ENCODE measurements around the gene DCUN1D1. TPM values are rescaled to one million over a fixed set of nuclear protein-coding genes. Genes with fewer than 3 reads are reported as not detected.

The DCUN1D1 gene
- total and polyA plus RNA-seq, 2 experiments from 2014 or later, result 29.5 to 53.5 TPM

- TF ChIP-seq ZNF462 (CRISPR knock-in tag; IDR thresholded peaks at IDR 0.05) (no peak), NANOG (IDR thresholded peaks at IDR 0.05; ENCODE audit: borderline replicate concordance) (no peak), JUNB (IDR thresholded peaks at IDR 0.05; ENCODE audit: unreplicated experiment) (no peak)
Measured at GRCh38 chr3:182937293-182938051, 42.9 kb downstream of the DCUN1D1 start (continued).

- no peak overlapping the region for H2AFZ ChIP-seq
- H3K27me3 ChIP-seq (ENCODE audit: insufficient read depth), result no peaks in the 10 kb centered on the region
- no peak overlapping the region for H3K4me3 Mint-ChIP-seq
- peaks cover 11% of the 10 kb centered on the region for H3K4me1 ChIP-seq (ENCODE audit: insufficient read depth)
- peaks cover 12% of the 10 kb centered on the region; the same call in 2 of the 3 replicates for H3K36me3 Mint-ChIP-seq (ENCODE audit: low read depth)
- DNase-seq (ENCODE audit: low spot score) (no peak), ATAC-seq (no peak)
- 0 out of 2 replicates have a peak, but pooled peaks cover 2% of the 10 kb centered on the region for H3K36me3 ChIP-seq (ENCODE audit: insufficient read depth)
- no peaks in the 10 kb centered on the region; the same call in 2 of the 3 replicates for H3K9me3 Mint-ChIP-seq
- peaks cover 25% of the 10 kb centered on the region for H3K4me1 Mint-ChIP-seq
- no peak overlapping the region for H3K27ac ChIP-seq (ENCODE audit: low read depth)
- no peaks in the 10 kb centered on the region for H3F3A ChIP-seq (replicated peaks; ENCODE audit: low read depth)
- H4K20me1 ChIP-seq (replicated peaks; ENCODE audit: insufficient read depth), result no peaks in the 10 kb centered on the region
- no peaks in the 10 kb centered on the region for H3K79me2 ChIP-seq (replicated peaks; ENCODE audit: insufficient read depth)
- peak overlapping the region; percentile 32; the same call in 1 of the 2 replicates for H3K27ac Mint-ChIP-seq
- H3K4me2 ChIP-seq, result no peak overlapping the region
- no peaks in the 10 kb centered on the region for H3K9me2 ChIP-seq (ENCODE audit: insufficient read depth)
- peaks cover 4% of the 10 kb centered on the region for H3K27me3 Mint-ChIP-seq (ENCODE audit: insufficient read depth, low read depth, poor library complexity)
- H3K4me3 ChIP-seq, result no peak overlapping the region
- no peak for TF ChIP-seq EZH2phosphoT487 (IDR thresholded peaks at IDR 0.05; ENCODE audit: unreplicated experiment)
- no peak for TF ChIP-seq ETS1 (IDR thresholded peaks at IDR 0.05)
- TF ChIP-seq JUNB (IDR thresholded peaks at IDR 0.05; ENCODE audit: unreplicated experiment), result no peak
- no peak for TF ChIP-seq CREB1 (CRISPR knock-in tag; IDR thresholded peaks at IDR 0.05; ENCODE audit: low read depth)
- no peak for TF ChIP-seq ZNF114 (CRISPR knock-in tag; IDR thresholded peaks at IDR 0.05)
- TF ChIP-seq POLR2AphosphoS5 (IDR thresholded peaks at IDR 0.05; ENCODE audit: low read depth), result no peak
- TF ChIP-seq EZH2 (IDR thresholded peaks at IDR 0.05; ENCODE audit: low read depth, unreplicated experiment), result no peak
- no peak for TF ChIP-seq CTCF (conservative IDR thresholded peaks at IDR 0.05; ENCODE audit: low read depth in 2 of 2)
- no peak for TF ChIP-seq STAT1 (IDR thresholded peaks at IDR 0.05; ENCODE audit: unreplicated experiment)
- no peak for TF ChIP-seq ZNF331 (CRISPR knock-in tag; IDR thresholded peaks at IDR 0.05; ENCODE audit: low read depth)
Measured at GRCh38 chr3:182936918-182937285, 43.4 kb downstream of the DCUN1D1 start.
